Hepatocyte (in vitro differentiated cells): Measurements from ENCODE around the gene GHITM. TPM values are rescaled to one million over a fixed set of nuclear protein-coding genes. Genes with fewer than 3 reads are reported as not detected.
"Not testable (repeated sequence)": the region's sequence is repeated elsewhere in the genome, so short reads cannot be mapped to it uniquely, and the experiment has no call there.

Experiments used
- DNase-seq: peaks from one replicate; pipeline ENCODE4 v3.0.0-alpha.2; 2016; ENCODE audit warnings: low spot score
- H2AFZ ChIP-seq: fragments of 200-600 bp; sonication (generic); 2 replicates; pipeline ENCODE4 v1.6.0; 2016; ENCODE audit warnings: antibody characterized with exemption, mild to moderate bottlenecking
- H3K27ac ChIP-seq: fragments of 200-600 bp; sonication (generic); 2 replicates; pipeline ENCODE4 v1.5.1; 2016; ENCODE audit warnings: mild to moderate bottlenecking
- H3K27me3 ChIP-seq: fragments of 200-600 bp; sonication (generic); 2 replicates; pipeline ENCODE4 v1.6.1; 2016
- H3K36me3 ChIP-seq: fragments of 200-600 bp; sonication (generic); replicated peaks from 2 replicates; pipeline ENCODE4 v1.5.1; 2016; ENCODE audit warnings: low read depth; ENCODE audit not compliant: insufficient read depth
- H3K4me1 ChIP-seq: fragments of 200-600 bp; sonication (generic); 2 replicates; pipeline ENCODE4 v1.5.1; 2016; ENCODE audit warnings: mild to moderate bottlenecking, moderate library complexity; ENCODE audit not compliant: insufficient read depth
- H3K4me2 ChIP-seq: fragments of 200-600 bp; sonication (generic); 2 replicates; pipeline ENCODE4 v1.6.0; 2016
- H3K4me3 ChIP-seq: fragments of 200-600 bp; sonication (generic); 2 replicates; pipeline ENCODE4 v1.5.1; 2016; ENCODE audit warnings: mild to moderate bottlenecking
- H3K79me2 ChIP-seq: fragments of 200-600 bp; sonication (generic); 2 replicates; pipeline ENCODE4 v1.6.0; 2017; ENCODE audit warnings: mild to moderate bottlenecking
- H3K9me2 ChIP-seq: fragments of 200-600 bp; sonication (generic); replicated peaks from 2 replicates; pipeline ENCODE4 v1.6.0; 2017; ENCODE audit warnings: mild to moderate bottlenecking; ENCODE audit not compliant: insufficient read depth
- H3K9me3 ChIP-seq: fragments of 200-600 bp; sonication (generic); 2 replicates; pipeline ENCODE4 v1.5.1; 2016; ENCODE audit warnings: low read depth, mild to moderate bottlenecking
- H4K20me1 ChIP-seq: fragments of 200-600 bp; sonication (generic); 2 replicates; pipeline ENCODE4 v1.6.0; 2016; ENCODE audit warnings: mild to moderate bottlenecking; ENCODE audit not compliant: insufficient read depth, poor library complexity, severe bottlenecking
- CTCF ChIP-seq: fragments of 200-600 bp; sonication (generic); IDR thresholded peaks from 2 replicates; pipeline ENCODE4 v1.5.1; 2016; ENCODE audit warnings: antibody characterized with exemption, mild to moderate bottlenecking; ENCODE audit not compliant: poor library complexity
- EZH2 ChIP-seq: fragments of 200-600 bp; sonication (generic); IDR thresholded peaks from 2 replicates; pipeline ENCODE4 v1.6.1; 2016; ENCODE audit warnings: antibody characterized with exemption, mild to moderate bottlenecking, borderline replicate concordance
- EZH2phosphoT487 ChIP-seq: fragments of 200-600 bp; sonication (generic); IDR thresholded peaks from one replicate; pipeline ENCODE4 v1.6.1; 2018; ENCODE audit warnings: antibody characterized with exemption, mild to moderate bottlenecking, low read depth, moderate library complexity; ENCODE audit not compliant: unreplicated experiment, severe bottlenecking
- WGBS: methylation state at CpG from one replicate; pipeline ENCODE4 v1.1.6; 2016; ENCODE audit warnings: low lambda C conversion rate; ENCODE audit errors: missing lambda C conversion rate; 5-methylcytosine and 5-hydroxymethylcytosine counted together
- polyA plus RNA-seq: library from polyadenylated mRNA; unstranded; fragments of >200 nt; fragmentation: Nextera tagmentation; extraction: Ambion mirVana; gene quantifications from 2 replicates; pipeline ENCODE4 v1.2.1, GENCODE V29; 2016
- total RNA-seq: library from RNA; depleted of rRNA; stranded (reverse); fragments of >200 nt; gene quantifications from 2 replicates; pipeline ENCODE4 v1.2.3, GENCODE V29; 2014

The GHITM gene
- total and polyA plus RNA-seq, 2 experiments from 2014 or later = 215 to 273 TPM

GRCh38 chr10:84147347-84147746, 8.0 kb downstream of the GHITM start:
- H3K4me2 ChIP-seq = no peak overlapping the region

GRCh38 chr10:84148006-84148597, 8.8 kb downstream of the GHITM start:
- H3K4me1 ChIP-seq, H3K27ac ChIP-seq, H3K9me2 ChIP-seq, H4K20me1 ChIP-seq, H3K79me2 ChIP-seq, H3K4me3 ChIP-seq, H3K36me3 ChIP-seq, H3K4me2 ChIP-seq, H3K9me3 ChIP-seq, H2AFZ ChIP-seq, H3K27me3 ChIP-seq: not testable (repeated sequence)
- peak; percentile 57 for DNase-seq
- 86% methylated on average over 9 of the region's 9 CpGs for WGBS
- TF ChIP-seq CTCF = peak; percentile 67

More at GRCh38 chr10:84147347-84147746, 8.0 kb downstream of the GHITM start:
- peaks cover 8% of the 10 kb centered on the region for H4K20me1 ChIP-seq
- no peak for DNase-seq
- H3K79me2 ChIP-seq = peaks cover 5% of the 10 kb centered on the region
- H2AFZ ChIP-seq = no peak overlapping the region
- H3K36me3 ChIP-seq = no peaks in the 10 kb centered on the region
- H3K27ac ChIP-seq = no peak overlapping the region
- TF ChIP-seq EZH2phosphoT487 (no peak), EZH2 (no peak), CTCF (no peak)
- no peak overlapping the region for H3K4me3 ChIP-seq
- H3K4me1 ChIP-seq = no peaks in the 10 kb centered on the region
- H3K9me2 ChIP-seq = no peaks in the 10 kb centered on the region
- no peaks in the 10 kb centered on the region for H3K9me3 ChIP-seq
- H3K27me3 ChIP-seq = no peaks in the 10 kb centered on the region

- Histone ChIP-seq H3K36me3 (no peaks in the 10 kb centered on the region), H4K20me1 (peaks cover 8% of the 10 kb centered on the region), H3K27me3 (no peaks in the 10 kb centered on the region), H2AFZ (no peak overlapping the region), H3K4me2 (no peak overlapping the region), H3K4me1 (no peaks in the 10 kb centered on the region), H3K4me3 (no peak overlapping the region), H3K9me3 (no peaks in the 10 kb centered on the region), H3K9me2 (no peaks in the 10 kb centered on the region), H3K79me2 (no peaks in the 10 kb centered on the region), H3K27ac (no peak overlapping the region)
- WGBS = 96% methylated on average over 2 of the region's 2 CpGs
- no peak for DNase-seq
- no peak for TF ChIP-seq EZH2phosphoT487
Measured at GRCh38 chr10:84149854-84150253, 10.5 kb downstream of the GHITM start.

GRCh38 chr10:84152769-84153168, 13.5 kb downstream of the GHITM start:
- H3K4me1 ChIP-seq = no peaks in the 10 kb centered on the region
- no peak overlapping the region for H3K4me3 ChIP-seq
- TF ChIP-seq CTCF (no peak), EZH2 (no peak), EZH2phosphoT487 (no peak)
- H3K27ac ChIP-seq = no peak overlapping the region
- no peak overlapping the region for H2AFZ ChIP-seq
- H3K9me2 ChIP-seq = no peaks in the 10 kb centered on the region
- H3K79me2 ChIP-seq = no peaks in the 10 kb centered on the region
- peaks cover 8% of the 10 kb centered on the region for H4K20me1 ChIP-seq
- H3K36me3 ChIP-seq = no peaks in the 10 kb centered on the region
- H3K9me3 ChIP-seq = no peaks in the 10 kb centered on the region
- no peak overlapping the region for H3K4me2 ChIP-seq
- DNase-seq = no peak
- H3K27me3 ChIP-seq = no peaks in the 10 kb centered on the region
